GM12878 (cell line): ENCODE results near the gene SP6. TPM values are rescaled to one million over a fixed set of nuclear protein-coding genes. Genes with fewer than 3 reads are reported as not detected.

ENCODE experiments used
- BCLAF1 ChIP-seq: fragments of 450-650 bp; IDR thresholded peaks from 2 replicates; pipeline ENCODE4 v1.6.1; 2017; ENCODE audit warnings: antibody characterized with exemption, mild to moderate bottlenecking, moderate library complexity
- BMI1 ChIP-seq: fragments of 450-650 bp; IDR thresholded peaks from 2 replicates; pipeline ENCODE4 v1.6.1; 2016; ENCODE audit warnings: mild to moderate bottlenecking, moderate library complexity, borderline replicate concordance
- CBX3 ChIP-seq: fragments of 200-600 bp; sonication (generic); IDR thresholded peaks from 2 replicates; pipeline ENCODE4 v1.6.1; 2016; ENCODE audit warnings: low read depth, borderline replicate concordance
- CHD4 ChIP-seq: fragments of 200-600 bp; sonication (generic); IDR thresholded peaks from 2 replicates; pipeline ENCODE4 v1.6.1; 2016; ENCODE audit warnings: mild to moderate bottlenecking
- EED ChIP-seq: sonication (generic); IDR thresholded peaks from 2 replicates; pipeline ENCODE4 v1.6.1; 2016; ENCODE audit warnings: antibody characterized with exemption, low read depth
- IRF4 ChIP-seq: IDR thresholded peaks from 2 replicates; pipeline ENCODE4 v1.6.1; 2011; ENCODE audit warnings: low read depth, low read length
- KAT2A ChIP-seq: conservative IDR thresholded peaks from 2 replicates; pipeline ENCODE4 v1.6.1; 2011; ENCODE audit warnings: low read depth, low read length; ENCODE audit not compliant: control insufficient read depth
- LARP7 ChIP-seq: fragments of 450-650 bp; IDR thresholded peaks from 2 replicates; pipeline ENCODE4 v1.6.1; 2017; ENCODE audit warnings: mild to moderate bottlenecking
- MTA2 ChIP-seq: fragments of 450-650 bp; IDR thresholded peaks from 2 replicates; pipeline ENCODE4 v1.6.1; 2016; ENCODE audit warnings: low read depth, mild to moderate bottlenecking, moderate library complexity
- NFYB ChIP-seq: IDR thresholded peaks from 2 replicates; pipeline ENCODE4 v1.6.1; 2011; ENCODE audit warnings: low read depth, mild to moderate bottlenecking, low read length, improper control_type of control experiment, moderate library complexity; ENCODE audit not compliant: insufficient read depth
- PML ChIP-seq: IDR thresholded peaks from 2 replicates; pipeline ENCODE4 v1.6.1; 2012; ENCODE audit warnings: low read length, inconsistent platforms
- POLR2A ChIP-seq: IDR thresholded peaks from 2 replicates; pipeline ENCODE4 v1.6.1; 2011; ENCODE audit warnings: low read depth, mild to moderate bottlenecking, low read length
- RELA ChIP-seq: fragments of 450-650 bp; IDR thresholded peaks from 2 replicates; pipeline ENCODE4 v1.8.0; 2014; ENCODE audit warnings: borderline replicate concordance; ENCODE audit not compliant: partially characterized antibody
- RELB ChIP-seq: fragments of 450-650 bp; IDR thresholded peaks from 2 replicates; pipeline ENCODE4 v1.6.1; 2017; ENCODE audit warnings: low read depth, mild to moderate bottlenecking, moderate library complexity
- REST ChIP-seq: IDR thresholded peaks from 2 replicates; pipeline ENCODE4 v1.6.1; 2012; ENCODE audit warnings: mild to moderate bottlenecking, low read depth, low read length
- SMC3 ChIP-seq: IDR thresholded peaks from 2 replicates; pipeline ENCODE4 v1.6.1; 2011; ENCODE audit warnings: low read length, improper control_type of control experiment, borderline replicate concordance
- USF2 ChIP-seq: IDR thresholded peaks from 2 replicates; pipeline ENCODE4 v1.6.1; 2011; ENCODE audit warnings: low read depth, low read length, improper control_type of control experiment, borderline replicate concordance
- ZBTB33 ChIP-seq: fragments of 450-650 bp; IDR thresholded peaks from 2 replicates; pipeline ENCODE4 v1.6.1; 2017; ENCODE audit warnings: mild to moderate bottlenecking
- ZZZ3 ChIP-seq: IDR thresholded peaks from 2 replicates; pipeline ENCODE4 v1.6.1; 2011; ENCODE audit warnings: low read depth; ENCODE audit not compliant: control insufficient read depth, insufficient read length
- polyA plus RNA-seq, 11 experiments: library from polyadenylated mRNA; depleted of rRNA in 4 of 11; unstranded in 6 of 11; stranded (reverse) in 5 of 11; fragments of >200 nt; fragmentation: Nextera tagmentation in 4 of 11; fragmentation: Illumina TruSeq in 1 of 11; extraction: Ambion mirVana in 4 of 11; extraction: Trizol in 1 of 11; gene quantifications; 1 replicate in 1 of 11; 2 replicates in 10 of 11; pipeline versions ENCODE4 v1.2.1 to v1.2.3, GENCODE V29; 2011 to 2016; ENCODE audit warnings: inconsistent platforms in 2 of 11, missing spikeins in 2 of 11, low read depth in 1 of 11
- total RNA-seq, 4 experiments: library from RNA; depleted of rRNA in 3 of 4; stranded (reverse); fragments of >200 nt in 3 of 4; fragmentation: Illumina TruSeq in 1 of 4; extraction: Trizol in 1 of 4; gene quantifications; 2 replicates each; pipeline versions ENCODE4 v1.2.1 to v1.2.3, GENCODE V29; 2013 to 2021

SP6 gene
- total and polyA plus RNA-seq, 10 of the 15 experiments (the other 5 are each of a cell fraction or from before 2014, with no cell fraction given) = 0.05 to 0.15 (median 0.06) TPM; not detected in 7

GRCh38 chr17:47831003-47831933 lies 19.7 kb downstream of the SP6 start, which contains the start of the genes LRRC46 and MRPL10 (continued):
- no peak for TF ChIP-seq BCLAF1
- peak; percentile 99 for TF ChIP-seq POLR2A
- TF ChIP-seq NFYB = no peak
- no peak for TF ChIP-seq CBX3
- no peak for TF ChIP-seq ZZZ3
- no peak for TF ChIP-seq IRF4
- TF ChIP-seq RELB = peak; percentile 98
- no peak for TF ChIP-seq EED
- TF ChIP-seq REST = no peak
- peak; percentile 91 for TF ChIP-seq BMI1
- no peak for TF ChIP-seq MTA2
- TF ChIP-seq KAT2A = no peak
- peak; percentile 95 for TF ChIP-seq PML
- no peak for TF ChIP-seq USF2
- TF ChIP-seq SMC3 = no peak
- TF ChIP-seq RELA = peak; percentile 24
- TF ChIP-seq ZBTB33 = no peak
- no peak; the same call in 1 of the 2 replicates for TF ChIP-seq LARP7
- no peak for TF ChIP-seq CHD4
